Osteoblast (primary cell): ENCODE measurements around the gene ZNF488. TPM values are rescaled to one million over a fixed set of nuclear protein-coding genes. Genes with fewer than 3 reads are reported as not detected.

Experiments
- DNase-seq: peaks from one replicate; pipeline ENCODE4 v3.0.0; 2011; ENCODE audit warnings: low spot score, mixed read lengths; ENCODE audit not compliant: insufficient read length; ENCODE audit errors: missing footprints
- H2AFZ ChIP-seq: 2 replicates; pipeline ENCODE4 v1.6.0; 2011; ENCODE audit warnings: mild to moderate bottlenecking, low read length
- H3K27ac ChIP-seq: 2 replicates; pipeline ENCODE4 v1.5.1; 2011; ENCODE audit warnings: mild to moderate bottlenecking, low read depth, low read length, moderate library complexity
- H3K27me3 ChIP-seq: 2 replicates; pipeline ENCODE4 v1.6.0; 2012; ENCODE audit warnings: mild to moderate bottlenecking, control low read depth, inconsistent platforms, low read length, moderate library complexity; ENCODE audit not compliant: insufficient read depth
- H3K36me3 ChIP-seq: 2 replicates; pipeline ENCODE4 v1.5.1; 2011; ENCODE audit warnings: mild to moderate bottlenecking, low read length, control low read depth, moderate library complexity; ENCODE audit not compliant: insufficient read depth
- H3K4me1 ChIP-seq: 2 replicates; pipeline ENCODE4 v1.5.1; 2011; ENCODE audit warnings: mild to moderate bottlenecking, low read length, control low read depth, moderate library complexity; ENCODE audit not compliant: insufficient read depth
- H3K4me2 ChIP-seq: 2 replicates; pipeline ENCODE4 v1.6.0; 2011; ENCODE audit warnings: mild to moderate bottlenecking, low read length; ENCODE audit not compliant: insufficient read depth
- H3K4me3 ChIP-seq: fragments of 200-600 bp; sonication (generic); 3 replicates; pipeline ENCODE4 v1.5.1; 2012; ENCODE audit warnings: mild to moderate bottlenecking, low read length, inconsistent platforms; ENCODE audit not compliant: insufficient read depth
- H3K79me2 ChIP-seq: 2 replicates; pipeline ENCODE4 v1.6.0; 2012; ENCODE audit warnings: mild to moderate bottlenecking, low read length, control low read depth, inconsistent platforms; ENCODE audit not compliant: insufficient read depth
- H3K9me3 ChIP-seq: 2 replicates; pipeline ENCODE4 v1.5.1; 2011; ENCODE audit warnings: low read depth, low read length, control low read depth
- H4K20me1 ChIP-seq: 2 replicates; pipeline ENCODE4 v1.6.0; 2012; ENCODE audit warnings: mild to moderate bottlenecking, low read length, control low read depth; ENCODE audit not compliant: insufficient read depth
- CTCF ChIP-seq: IDR thresholded peaks from 2 replicates; pipeline ENCODE4 v1.5.1; 2011; ENCODE audit warnings: mild to moderate bottlenecking, low read depth, low read length, moderate library complexity; ENCODE audit errors: extremely low read depth
- total RNA-seq: library from RNA; depleted of rRNA; stranded (reverse); fragments of >200 nt; gene quantifications from 2 replicates; pipeline ENCODE4 v1.2.3, GENCODE V29; 2012

Gene ZNF488
- total RNA-seq, 1 donor, result under 0.01 TPM

GRCh38 chr10:47340608-47341170 lies 43.4 kb downstream of the ZNF488 start:
- Histone ChIP-seq H4K20me1 (no peaks in the 10 kb centered on the region), H3K27me3 (peaks cover 29% of the 10 kb centered on the region), H3K4me2 (no peak overlapping the region), H3K4me1 (no peaks in the 10 kb centered on the region), H3K9me3 (no peaks in the 10 kb centered on the region), H3K4me3 (no peak overlapping the region), H3K36me3 (no peaks in the 10 kb centered on the region), H2AFZ (no peak overlapping the region), H3K79me2 (no peaks in the 10 kb centered on the region), H3K27ac (no peak overlapping the region)
- DNase-seq, result peak; percentile 87
- peak; percentile 98 for TF ChIP-seq CTCF

GRCh38 chr10:47339759-47340607 lies 44.1 kb downstream of the ZNF488 start:
- Histone ChIP-seq H3K27ac (no peak overlapping the region), H3K79me2 (no peaks in the 10 kb centered on the region), H3K4me2 (no peak overlapping the region), H4K20me1 (no peaks in the 10 kb centered on the region), H3K27me3 (peaks cover 36% of the 10 kb centered on the region), H2AFZ (no peak overlapping the region), H3K4me3 (no peak overlapping the region), H3K4me1 (no peaks in the 10 kb centered on the region), H3K9me3 (no peaks in the 10 kb centered on the region), H3K36me3 (no peaks in the 10 kb centered on the region)
- no peak for TF ChIP-seq CTCF
- DNase-seq, result peak; percentile 58

GRCh38 chr10:47339186-47339735 lies 44.8 kb downstream of the ZNF488 start:
- Histone ChIP-seq H3K27ac (no peak overlapping the region), H3K9me3 (no peaks in the 10 kb centered on the region), H2AFZ (no peak overlapping the region), H3K79me2 (no peaks in the 10 kb centered on the region), H3K36me3 (no peaks in the 10 kb centered on the region), H3K27me3 (peaks cover 35% of the 10 kb centered on the region), H3K4me1 (no peaks in the 10 kb centered on the region), H3K4me2 (no peak overlapping the region), H4K20me1 (no peaks in the 10 kb centered on the region), H3K4me3 (no peak overlapping the region)
- DNase-seq, result peak; percentile 2
- TF ChIP-seq CTCF, result no peak

GRCh38 chr10:47337310-47337709 lies 46.8 kb downstream of the ZNF488 start:
- no peak for DNase-seq
- no peaks in the 10 kb centered on the region for H3K36me3 ChIP-seq
- no peak overlapping the region for H3K27ac ChIP-seq
- H3K27me3 ChIP-seq, result peaks cover 32% of the 10 kb centered on the region
- H3K79me2 ChIP-seq, result no peaks in the 10 kb centered on the region
- H2AFZ ChIP-seq, result no peak overlapping the region
- TF ChIP-seq CTCF, result no peak
- no peaks in the 10 kb centered on the region for H3K4me1 ChIP-seq
- H3K4me2 ChIP-seq, result no peak overlapping the region
- no peak overlapping the region for H3K4me3 ChIP-seq
- no peaks in the 10 kb centered on the region for H4K20me1 ChIP-seq
- H3K9me3 ChIP-seq, result no peaks in the 10 kb centered on the region
